Measurements from ENCODE around the gene BCDIN3D. TPM values are rescaled to one million over a fixed set of nuclear protein-coding genes. Genes with fewer than 3 reads are reported as not detected.

The BCDIN3D gene
- total RNA-seq, 1 experiment from 2014 or later, result 3.3 TPM

- peak overlapping the region in 1 of 2 experiments; percentile 4; a peak in 2 of 5 replicates for H3K4me3 Mint-ChIP-seq
- H2AFZ ChIP-seq (ENCODE audit: low read length), result no peak overlapping the region
- H3K23ac ChIP-seq (ENCODE audit: insufficient read length, low read depth, low read length), result no peak overlapping the region
- H3K4me1 Mint-ChIP-seq, result peaks cover 14 to 17% of the 10 kb centered on the region in 2 experiments
- no peak overlapping the region for H4K5ac ChIP-seq (ENCODE audit: insufficient read length, low read depth, low read length)
- no peaks in the 10 kb centered on the region; the same call in 1 of the 2 replicates for H3K27me3 ChIP-seq (ENCODE audit: insufficient read depth, low read length)
- TF ChIP-seq CTCF (conservative IDR thresholded peaks at IDR 0.05), result no peak
- H3K27ac ChIP-seq (ENCODE audit: insufficient read length, low read depth, low read length), result no peak overlapping the region
- no peak overlapping the region for H2AK5ac ChIP-seq (ENCODE audit: insufficient read length, low read length)
- no peak overlapping the region for H2BK15ac ChIP-seq (ENCODE audit: low read depth, low read length)
- H3K18ac ChIP-seq (ENCODE audit: insufficient read length, low read depth, low read length), result no peak overlapping the region
- no peaks in the 10 kb centered on the region for H3K23me2 ChIP-seq (ENCODE audit: insufficient read length, low read depth, low read length, poor library complexity, severe bottlenecking)
- H3K79me1 ChIP-seq (ENCODE audit: insufficient read depth, low read depth, low read length, poor library complexity, severe bottlenecking), result no peaks in the 10 kb centered on the region
- H3T11ph ChIP-seq (ENCODE audit: low read length), result no peak overlapping the region
- H4K20me1 ChIP-seq (ENCODE audit: control insufficient read depth, insufficient read depth, insufficient read length), result no peaks in the 10 kb centered on the region
- peak overlapping the region in 1 of 3 experiments; percentile 40; a peak in 1 of 7 replicates for H3K27ac Mint-ChIP-seq
- WGBS (ENCODE audit: extremely low coverage, insufficient read length, low lambda C conversion rate), result no CpG with 5 or more reads among the region's 2 CpGs
- peaks cover 28 to 30% of the 10 kb centered on the region in 2 experiments for H3K9me3 Mint-ChIP-seq
- no peak overlapping the region for H2BK20ac ChIP-seq (ENCODE audit: low read depth, low read length, poor library complexity, severe bottlenecking)
- no peak overlapping the region for H2BK5ac ChIP-seq (ENCODE audit: insufficient read length, low read length)
- no peaks in the 10 kb centered on the region for H3K4me1 ChIP-seq (ENCODE audit: insufficient read depth, low read length)
- no peaks in the 10 kb centered on the region for H3K79me2 ChIP-seq (ENCODE audit: insufficient read depth, low read length)
- H3K9me3 ChIP-seq (ENCODE audit: control insufficient read depth, low read depth, low read length), result no peaks in the 10 kb centered on the region
- no peak overlapping the region for H4K91ac ChIP-seq (ENCODE audit: insufficient read length, low read depth, low read length)
- H4K8ac ChIP-seq (replicated peaks; ENCODE audit: insufficient read length, low read depth, low read length), result peak overlapping the region; percentile 51
- no peak overlapping the region for H3K14ac ChIP-seq (ENCODE audit: insufficient read depth, low read length)
- H3K4me2 ChIP-seq (ENCODE audit: insufficient read depth, insufficient read length, low read length), result no peak overlapping the region
- H2BK120ac ChIP-seq (ENCODE audit: low read depth, low read length, poor library complexity, severe bottlenecking), result no peak overlapping the region
- H3K27me3 Mint-ChIP-seq (ENCODE audit: low read depth), result peaks cover 6% of the 10 kb centered on the region
- H3K4ac ChIP-seq (ENCODE audit: low read depth, low read length), result no peak overlapping the region
- H3K9ac ChIP-seq (ENCODE audit: extremely low read depth, insufficient read length, low read length), result no peak overlapping the region
- H3K36me3 Mint-ChIP-seq (ENCODE audit: insufficient read depth in 1 of 3, low read depth in 3 of 3), result peaks cover 0 to 2% (median 0%) of the 10 kb centered on the region in 3 experiments; a peak in 2 of 7 replicates
- H2BK12ac ChIP-seq (ENCODE audit: insufficient read length, low read depth, low read length), result no peak overlapping the region
- no peak overlapping the region for H3K56ac ChIP-seq (ENCODE audit: insufficient read length, low read depth, low read length)
- no peak for DNase-seq
These were observed 35.1 kb upstream of the BCDIN3D start for GRCh38 chr12:49878021-49878420.
